ENCODE results near the gene DCANP1.

GRCh38 chr5:135486131-135487036, 39.2 kb upstream of the DCANP1 start:
- no peak for TF ChIP-seq CEBPZ (IDR thresholded peaks at IDR 0.05; ENCODE audit: low read depth, low read length)
- no peak for TF ChIP-seq SREBF1 (IDR thresholded peaks at IDR 0.05; ENCODE audit: low read length)
- TF ChIP-seq CEBPB (IDR thresholded peaks at IDR 0.05; ENCODE audit: borderline replicate concordance in 1 of 2, low read depth in 2 of 2, low read length in 2 of 2) = no peak
- no peak for TF ChIP-seq BACH1 (IDR thresholded peaks at IDR 0.05; ENCODE audit: borderline replicate concordance)
- no peak for TF ChIP-seq POLR2A (IDR thresholded peaks at IDR 0.05; ENCODE audit: low read depth, low read length)
- TF ChIP-seq CTCF (IDR thresholded peaks at IDR 0.05 in 2 of 3, conservative IDR thresholded peaks at IDR 0.05 in 1 of 3; ENCODE audit: control insufficient read depth in 2 of 3, extremely low read depth in 1 of 3, insufficient read depth in 1 of 3, low read depth in 3 of 3, low read length in 3 of 3) = no peak
- TF ChIP-seq, protein P1, sequence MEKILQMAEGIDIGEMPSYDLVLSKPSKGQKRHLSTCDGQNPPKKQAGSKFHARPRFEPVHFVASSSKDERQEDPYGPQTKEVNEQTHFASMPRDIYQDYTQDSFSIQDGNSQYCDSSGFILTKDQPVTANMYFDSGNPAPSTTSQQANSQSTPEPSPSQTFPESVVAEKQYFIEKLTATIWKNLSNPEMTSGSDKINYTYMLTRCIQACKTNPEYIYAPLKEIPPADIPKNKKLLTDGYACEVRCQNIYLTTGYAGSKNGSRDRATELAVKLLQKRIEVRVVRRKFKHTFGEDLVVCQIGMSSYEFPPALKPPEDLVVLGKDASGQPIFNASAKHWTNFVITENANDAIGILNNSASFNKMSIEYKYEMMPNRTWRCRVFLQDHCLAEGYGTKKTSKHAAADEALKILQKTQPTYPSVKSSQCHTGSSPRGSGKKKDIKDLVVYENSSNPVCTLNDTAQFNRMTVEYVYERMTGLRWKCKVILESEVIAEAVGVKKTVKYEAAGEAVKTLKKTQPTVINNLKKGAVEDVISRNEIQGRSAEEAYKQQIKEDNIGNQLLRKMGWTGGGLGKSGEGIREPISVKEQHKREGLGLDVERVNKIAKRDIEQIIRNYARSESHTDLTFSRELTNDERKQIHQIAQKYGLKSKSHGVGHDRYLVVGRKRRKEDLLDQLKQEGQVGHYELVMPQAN (conservative IDR thresholded peaks at IDR 0.05) = no peak
- no peak for TF ChIP-seq RELA (IDR thresholded peaks at IDR 0.05; ENCODE audit: borderline replicate concordance, partially characterized antibody)

All from GM12878 (cell line).